ENCODE results near the gene SH3RF2. TPM values are rescaled to one million over a fixed set of nuclear protein-coding genes. Genes with fewer than 3 reads are reported as not detected.

The SH3RF2 gene
- total and polyA plus RNA-seq, 2 of the 13 experiments (the other 11 are each of a cell fraction or from before 2014, with no cell fraction given), result 2.6 to 3.7 TPM

DNA sequence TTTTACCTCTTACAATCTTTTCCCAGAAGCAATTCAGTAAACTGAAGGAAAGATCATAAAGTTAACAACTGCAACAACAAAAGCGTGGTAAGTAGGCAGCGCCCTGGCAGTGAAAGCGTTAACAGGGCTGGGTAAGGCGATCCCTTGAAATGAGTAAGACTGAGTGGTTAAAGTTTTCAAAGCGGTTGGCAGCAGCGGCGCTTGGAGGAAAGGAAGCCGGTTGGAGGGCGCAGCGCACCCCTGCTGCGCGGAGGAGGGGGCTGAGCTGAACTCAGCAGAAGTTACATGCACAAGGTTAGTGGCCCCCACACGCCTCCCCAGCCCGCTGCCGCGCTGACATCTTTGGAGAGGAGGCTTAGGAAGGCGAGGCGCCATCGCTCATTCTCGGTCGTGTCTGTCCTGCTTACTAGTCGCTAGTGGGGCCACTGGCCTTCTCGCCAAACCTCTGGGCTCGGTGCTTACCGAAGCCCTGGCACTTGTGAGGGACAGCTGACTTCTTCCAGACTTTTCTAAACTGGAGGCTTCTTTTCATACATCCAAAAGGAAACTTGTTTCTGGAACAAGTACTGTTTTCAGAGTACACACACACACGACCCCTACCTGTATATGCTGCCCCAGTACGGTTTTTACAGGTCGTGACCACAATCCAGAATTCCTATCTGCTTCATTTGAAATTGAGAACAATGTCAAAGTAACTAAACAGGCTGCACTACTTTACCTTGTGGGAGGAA lies at the start of gene SH3RF2 (continued):
- TF ChIP-seq, protein P1, sequence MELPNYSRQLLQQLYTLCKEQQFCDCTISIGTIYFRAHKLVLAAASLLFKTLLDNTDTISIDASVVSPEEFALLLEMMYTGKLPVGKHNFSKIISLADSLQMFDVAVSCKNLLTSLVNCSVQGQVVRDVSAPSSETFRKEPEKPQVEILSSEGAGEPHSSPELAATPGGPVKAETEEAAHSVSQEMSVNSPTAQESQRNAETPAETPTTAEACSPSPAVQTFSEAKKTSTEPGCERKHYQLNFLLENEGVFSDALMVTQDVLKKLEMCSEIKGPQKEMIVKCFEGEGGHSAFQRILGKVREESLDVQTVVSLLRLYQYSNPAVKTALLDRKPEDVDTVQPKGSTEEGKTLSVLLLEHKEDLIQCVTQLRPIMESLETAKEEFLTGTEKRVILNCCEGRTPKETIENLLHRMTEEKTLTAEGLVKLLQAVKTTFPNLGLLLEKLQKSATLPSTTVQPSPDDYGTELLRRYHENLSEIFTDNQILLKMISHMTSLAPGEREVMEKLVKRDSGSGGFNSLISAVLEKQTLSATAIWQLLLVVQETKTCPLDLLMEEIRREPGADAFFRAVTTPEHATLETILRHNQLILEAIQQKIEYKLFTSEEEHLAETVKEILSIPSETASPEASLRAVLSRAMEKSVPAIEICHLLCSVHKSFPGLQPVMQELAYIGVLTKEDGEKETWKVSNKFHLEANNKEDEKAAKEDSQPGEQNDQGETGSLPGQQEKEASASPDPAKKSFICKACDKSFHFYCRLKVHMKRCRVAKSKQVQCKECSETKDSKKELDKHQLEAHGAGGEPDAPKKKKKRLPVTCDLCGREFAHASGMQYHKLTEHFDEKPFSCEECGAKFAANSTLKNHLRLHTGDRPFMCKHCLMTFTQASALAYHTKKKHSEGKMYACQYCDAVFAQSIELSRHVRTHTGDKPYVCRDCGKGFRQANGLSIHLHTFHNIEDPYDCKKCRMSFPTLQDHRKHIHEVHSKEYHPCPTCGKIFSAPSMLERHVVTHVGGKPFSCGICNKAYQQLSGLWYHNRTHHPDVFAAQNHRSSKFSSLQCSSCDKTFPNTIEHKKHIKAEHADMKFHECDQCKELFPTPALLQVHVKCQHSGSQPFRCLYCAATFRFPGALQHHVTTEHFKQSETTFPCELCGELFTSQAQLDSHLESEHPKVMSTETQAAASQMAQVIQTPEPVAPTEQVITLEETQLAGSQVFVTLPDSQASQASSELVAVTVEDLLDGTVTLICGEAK (IDR thresholded peaks at IDR 0.05), result no peak
- TF ChIP-seq, protein P1 (CRISPR knock-in tag; IDR thresholded peaks at IDR 0.05), result peak; percentile 80; the same call in 1 of the 2 replicates
- peak; percentile 35; the same call in 1 of the 2 replicates for TF ChIP-seq MED1 (CRISPR knock-in tag; IDR thresholded peaks at IDR 0.05)
- no peak for TF ChIP-seq ZKSCAN1 (IDR thresholded peaks at IDR 0.05; ENCODE audit: low read length)
- no peak for TF ChIP-seq ZNF709 (CRISPR knock-in tag; IDR thresholded peaks at IDR 0.05)
- TF ChIP-seq, protein P2, sequence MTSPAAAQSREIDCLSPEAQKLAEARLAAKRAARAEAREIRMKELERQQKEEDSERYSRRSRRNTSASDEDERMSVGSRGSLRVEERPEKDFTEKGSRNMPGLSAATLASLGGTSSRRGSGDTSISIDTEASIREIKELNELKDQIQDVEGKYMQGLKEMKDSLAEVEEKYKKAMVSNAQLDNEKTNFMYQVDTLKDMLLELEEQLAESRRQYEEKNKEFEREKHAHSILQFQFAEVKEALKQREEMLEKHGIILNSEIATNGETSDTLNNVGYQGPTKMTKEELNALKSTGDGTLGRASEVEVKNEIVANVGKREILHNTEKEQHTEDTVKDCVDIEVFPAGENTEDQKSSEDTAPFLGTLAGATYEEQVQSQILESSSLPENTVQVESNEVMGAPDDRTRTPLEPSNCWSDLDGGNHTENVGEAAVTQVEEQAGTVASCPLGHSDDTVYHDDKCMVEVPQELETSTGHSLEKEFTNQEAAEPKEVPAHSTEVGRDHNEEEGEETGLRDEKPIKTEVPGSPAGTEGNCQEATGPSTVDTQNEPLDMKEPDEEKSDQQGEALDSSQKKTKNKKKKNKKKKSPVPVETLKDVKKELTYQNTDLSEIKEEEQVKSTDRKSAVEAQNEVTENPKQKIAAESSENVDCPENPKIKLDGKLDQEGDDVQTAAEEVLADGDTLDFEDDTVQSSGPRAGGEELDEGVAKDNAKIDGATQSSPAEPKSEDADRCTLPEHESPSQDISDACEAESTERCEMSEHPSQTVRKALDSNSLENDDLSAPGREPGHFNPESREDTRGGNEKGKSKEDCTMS (CRISPR knock-in tag; conservative IDR thresholded peaks at IDR 0.05), result no peak
- no peak for TF ChIP-seq SRF (IDR thresholded peaks at IDR 0.05; ENCODE audit: low read depth, low read length)
- TF ChIP-seq SOX13 (IDR thresholded peaks at IDR 0.05), result no peak
- 0 out of 4 replicates have a peak, but pooled peaks of 1 of the 2 experiments have one; percentile 24 for TF ChIP-seq SOX13 (CRISPR knock-in tag; conservative IDR thresholded peaks at IDR 0.05 in 1 of 2, IDR thresholded peaks at IDR 0.05 in 1 of 2)
- TF ChIP-seq, protein P3, sequence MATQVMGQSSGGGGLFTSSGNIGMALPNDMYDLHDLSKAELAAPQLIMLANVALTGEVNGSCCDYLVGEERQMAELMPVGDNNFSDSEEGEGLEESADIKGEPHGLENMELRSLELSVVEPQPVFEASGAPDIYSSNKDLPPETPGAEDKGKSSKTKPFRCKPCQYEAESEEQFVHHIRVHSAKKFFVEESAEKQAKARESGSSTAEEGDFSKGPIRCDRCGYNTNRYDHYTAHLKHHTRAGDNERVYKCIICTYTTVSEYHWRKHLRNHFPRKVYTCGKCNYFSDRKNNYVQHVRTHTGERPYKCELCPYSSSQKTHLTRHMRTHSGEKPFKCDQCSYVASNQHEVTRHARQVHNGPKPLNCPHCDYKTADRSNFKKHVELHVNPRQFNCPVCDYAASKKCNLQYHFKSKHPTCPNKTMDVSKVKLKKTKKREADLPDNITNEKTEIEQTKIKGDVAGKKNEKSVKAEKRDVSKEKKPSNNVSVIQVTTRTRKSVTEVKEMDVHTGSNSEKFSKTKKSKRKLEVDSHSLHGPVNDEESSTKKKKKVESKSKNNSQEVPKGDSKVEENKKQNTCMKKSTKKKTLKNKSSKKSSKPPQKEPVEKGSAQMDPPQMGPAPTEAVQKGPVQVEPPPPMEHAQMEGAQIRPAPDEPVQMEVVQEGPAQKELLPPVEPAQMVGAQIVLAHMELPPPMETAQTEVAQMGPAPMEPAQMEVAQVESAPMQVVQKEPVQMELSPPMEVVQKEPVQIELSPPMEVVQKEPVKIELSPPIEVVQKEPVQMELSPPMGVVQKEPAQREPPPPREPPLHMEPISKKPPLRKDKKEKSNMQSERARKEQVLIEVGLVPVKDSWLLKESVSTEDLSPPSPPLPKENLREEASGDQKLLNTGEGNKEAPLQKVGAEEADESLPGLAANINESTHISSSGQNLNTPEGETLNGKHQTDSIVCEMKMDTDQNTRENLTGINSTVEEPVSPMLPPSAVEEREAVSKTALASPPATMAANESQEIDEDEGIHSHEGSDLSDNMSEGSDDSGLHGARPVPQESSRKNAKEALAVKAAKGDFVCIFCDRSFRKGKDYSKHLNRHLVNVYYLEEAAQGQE (IDR thresholded peaks at IDR 0.05; ENCODE audit: borderline replicate concordance in 1 of 2, low read depth in 1 of 2, low read length in 2 of 2), result no peak
- TF ChIP-seq TEAD2 (CRISPR knock-in tag; IDR thresholded peaks at IDR 0.05), result no peak
- TF ChIP-seq RXRA (CRISPR knock-in tag; IDR thresholded peaks at IDR 0.05), result peak; percentile 57
- TF ChIP-seq, protein P4, sequence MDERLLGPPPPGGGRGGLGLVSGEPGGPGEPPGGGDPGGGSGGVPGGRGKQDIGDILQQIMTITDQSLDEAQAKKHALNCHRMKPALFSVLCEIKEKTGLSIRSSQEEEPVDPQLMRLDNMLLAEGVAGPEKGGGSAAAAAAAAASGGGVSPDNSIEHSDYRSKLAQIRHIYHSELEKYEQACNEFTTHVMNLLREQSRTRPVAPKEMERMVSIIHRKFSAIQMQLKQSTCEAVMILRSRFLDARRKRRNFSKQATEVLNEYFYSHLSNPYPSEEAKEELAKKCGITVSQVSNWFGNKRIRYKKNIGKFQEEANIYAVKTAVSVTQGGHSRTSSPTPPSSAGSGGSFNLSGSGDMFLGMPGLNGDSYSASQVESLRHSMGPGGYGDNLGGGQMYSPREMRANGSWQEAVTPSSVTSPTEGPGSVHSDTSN (CRISPR knock-in tag; IDR thresholded peaks at IDR 0.05), result no peak
